Measurements from ENCODE around the gene SFT2D2. TPM values are rescaled to one million over a fixed set of nuclear protein-coding genes. Genes with fewer than 3 reads are reported as not detected.

Gene SFT2D2
- total RNA-seq, 1 donor from 2014 or later: 87.6 TPM

DNA sequence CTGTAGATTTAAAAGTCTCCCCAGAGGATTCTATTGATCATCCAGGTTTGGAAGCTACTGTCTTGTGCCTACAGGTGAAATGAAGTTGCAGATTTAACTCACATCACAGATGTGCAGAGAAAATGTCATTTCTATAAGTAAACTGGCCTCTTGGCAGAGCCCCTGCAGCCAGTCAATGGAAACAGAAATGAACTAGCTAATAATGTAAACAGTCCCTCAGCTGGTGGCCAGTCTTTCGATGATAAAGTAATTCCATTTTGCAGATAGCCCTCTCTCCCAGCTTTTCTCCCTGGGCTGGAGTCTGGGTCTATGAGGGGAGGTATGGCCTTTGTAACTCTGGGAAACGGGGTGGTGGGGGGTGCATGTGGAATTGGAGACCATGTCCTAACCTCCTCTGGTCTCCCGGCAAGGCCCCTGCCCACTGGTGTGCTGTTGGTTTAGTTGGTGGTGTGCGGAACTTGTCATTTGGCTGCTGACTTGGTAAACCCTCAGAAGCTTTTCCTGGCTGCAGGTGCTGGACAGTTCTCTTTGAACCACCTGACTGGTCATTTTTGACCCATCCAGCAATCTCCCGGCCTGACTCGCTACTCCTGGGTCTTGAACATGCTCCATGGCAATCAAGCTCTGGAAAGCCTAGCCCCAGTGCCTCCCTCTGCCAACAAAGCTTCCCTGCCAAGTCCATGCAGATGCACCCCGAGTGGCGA lies 69.8 kb downstream of the SFT2D2 start:
- Histone ChIP-seq H3K9me3 (no peaks in the 10 kb centered on the region), H3K4me1 (no peaks in the 10 kb centered on the region), H3K27me3 (no peaks in the 10 kb centered on the region), H3K36me3 (no peaks in the 10 kb centered on the region), H3K4me3 (no peak overlapping the region), H3K27ac (no peak overlapping the region)
- ATAC-seq (no peak), DNase-seq (no peak)
- intact Hi-C loops (cut with DNase I): no loop called here
- TF ChIP-seq, protein P1, sequence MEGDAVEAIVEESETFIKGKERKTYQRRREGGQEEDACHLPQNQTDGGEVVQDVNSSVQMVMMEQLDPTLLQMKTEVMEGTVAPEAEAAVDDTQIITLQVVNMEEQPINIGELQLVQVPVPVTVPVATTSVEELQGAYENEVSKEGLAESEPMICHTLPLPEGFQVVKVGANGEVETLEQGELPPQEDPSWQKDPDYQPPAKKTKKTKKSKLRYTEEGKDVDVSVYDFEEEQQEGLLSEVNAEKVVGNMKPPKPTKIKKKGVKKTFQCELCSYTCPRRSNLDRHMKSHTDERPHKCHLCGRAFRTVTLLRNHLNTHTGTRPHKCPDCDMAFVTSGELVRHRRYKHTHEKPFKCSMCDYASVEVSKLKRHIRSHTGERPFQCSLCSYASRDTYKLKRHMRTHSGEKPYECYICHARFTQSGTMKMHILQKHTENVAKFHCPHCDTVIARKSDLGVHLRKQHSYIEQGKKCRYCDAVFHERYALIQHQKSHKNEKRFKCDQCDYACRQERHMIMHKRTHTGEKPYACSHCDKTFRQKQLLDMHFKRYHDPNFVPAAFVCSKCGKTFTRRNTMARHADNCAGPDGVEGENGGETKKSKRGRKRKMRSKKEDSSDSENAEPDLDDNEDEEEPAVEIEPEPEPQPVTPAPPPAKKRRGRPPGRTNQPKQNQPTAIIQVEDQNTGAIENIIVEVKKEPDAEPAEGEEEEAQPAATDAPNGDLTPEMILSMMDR (IDR thresholded peaks at IDR 0.05): no peak

DNA sequence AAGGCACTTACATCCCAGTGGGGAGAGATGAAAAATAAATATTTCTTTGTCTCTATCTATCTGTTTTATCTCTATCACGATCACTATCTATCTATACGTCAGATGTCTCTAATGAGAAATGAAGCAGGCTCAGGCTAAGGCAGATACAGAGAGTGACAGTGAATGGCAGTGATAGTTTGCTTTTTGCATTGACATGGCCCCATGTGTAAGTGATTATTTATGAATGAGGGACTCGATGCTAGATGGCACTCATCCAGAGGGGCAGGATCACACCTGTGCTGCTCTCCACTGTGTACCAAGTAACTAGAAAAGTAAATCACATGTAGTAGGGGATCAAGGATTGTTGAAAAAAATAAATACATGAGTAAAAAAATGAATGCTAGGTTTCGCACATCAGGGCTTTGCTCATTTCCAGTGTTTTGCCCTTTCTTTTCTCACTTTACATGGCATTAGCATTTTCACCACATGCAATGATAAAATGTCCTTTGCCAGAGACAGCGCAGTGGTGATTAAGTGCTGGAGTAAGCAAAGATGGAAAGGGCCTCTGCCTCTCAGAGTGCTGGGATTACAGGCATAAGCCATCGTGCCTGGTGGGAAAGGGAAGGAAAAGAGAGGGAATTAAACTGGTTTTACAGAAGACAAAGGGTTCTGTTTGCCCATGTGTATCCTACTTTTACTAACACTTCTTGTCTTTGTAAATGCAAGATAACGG lies 71.4 kb downstream of the SFT2D2 start:
- H3K27me3 ChIP-seq: no peaks in the 10 kb centered on the region
- DNase-seq (no peak), ATAC-seq (no peak)
- intact Hi-C loops (cut with DNase I): no loop called here
- no peak overlapping the region for H3K27ac ChIP-seq
- no peaks in the 10 kb centered on the region for H3K4me1 ChIP-seq
- no peaks in the 10 kb centered on the region for H3K9me3 ChIP-seq
- no peak overlapping the region for H3K4me3 ChIP-seq
- TF ChIP-seq, protein P1 (IDR thresholded peaks at IDR 0.05): no peak
- H3K36me3 ChIP-seq: no peaks in the 10 kb centered on the region

DNA sequence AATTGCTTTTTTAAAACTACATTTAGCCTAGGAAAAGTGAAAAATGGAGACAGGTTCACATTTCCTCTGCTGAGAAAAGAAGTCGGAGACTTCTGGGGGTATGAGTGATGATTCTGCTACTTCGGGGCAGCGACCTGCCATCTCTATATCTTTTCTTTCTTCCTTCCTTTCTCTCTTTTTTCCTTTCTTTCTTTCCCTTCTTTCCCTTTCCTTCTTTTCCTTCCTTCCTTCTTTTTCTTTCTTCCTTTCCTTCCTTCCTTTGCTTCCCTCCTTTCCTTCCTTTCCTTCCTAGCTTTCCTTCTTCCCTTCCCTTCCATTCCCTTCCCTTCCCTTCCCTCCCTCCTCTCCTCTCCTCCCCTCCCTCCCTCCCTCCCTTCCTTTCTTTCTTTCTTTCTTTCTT lies 72.6 kb downstream of the SFT2D2 start:
- ATAC-seq: no peak
- no peaks in the 10 kb centered on the region for H3K4me1 ChIP-seq
- TF ChIP-seq, protein P1 (IDR thresholded peaks at IDR 0.05): no peak

DNA sequence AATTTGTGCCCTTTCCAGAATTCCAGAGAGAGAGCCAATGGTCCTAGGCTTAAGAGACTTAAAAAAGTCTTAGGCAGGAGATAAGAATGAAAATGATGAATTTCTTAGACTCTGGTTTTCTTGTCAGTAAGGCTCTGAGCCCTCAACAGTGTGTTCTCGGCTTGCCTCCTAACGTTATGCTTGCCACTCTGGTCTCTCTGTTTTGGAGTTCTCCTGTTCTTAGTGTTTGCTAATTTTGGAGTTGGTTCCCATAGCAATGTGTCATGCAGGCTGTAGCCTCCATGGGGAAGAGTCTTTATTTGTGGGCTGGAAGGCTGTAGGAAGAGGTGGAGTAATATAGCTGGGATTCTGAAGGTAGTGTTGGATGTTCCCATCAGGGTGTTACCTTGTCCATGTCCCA lies 74.8 kb downstream of the SFT2D2 start:
- intact Hi-C loops (cut with DNase I): no loop called here
- no peak for DNase-seq
- ATAC-seq: no peak
- TF ChIP-seq, protein P1 (IDR thresholded peaks at IDR 0.05): no peak
- H3K27ac ChIP-seq: no peak overlapping the region
- no peaks in the 10 kb centered on the region for H3K27me3 ChIP-seq
- H3K4me3 ChIP-seq: no peak overlapping the region
- no peaks in the 10 kb centered on the region for H3K36me3 ChIP-seq
- no peaks in the 10 kb centered on the region for H3K9me3 ChIP-seq
- H3K4me1 ChIP-seq: no peaks in the 10 kb centered on the region

More for the DNA sequence above, 72.6 kb downstream of the SFT2D2 start:
- Histone ChIP-seq H3K9me3 (no peaks in the 10 kb centered on the region), H3K4me3 (no peak overlapping the region), H3K27ac (no peak overlapping the region), H3K36me3 (no peaks in the 10 kb centered on the region), H3K27me3 (no peaks in the 10 kb centered on the region)
- intact Hi-C loops (cut with DNase I): no loop called here
- no peak for DNase-seq

DNA sequence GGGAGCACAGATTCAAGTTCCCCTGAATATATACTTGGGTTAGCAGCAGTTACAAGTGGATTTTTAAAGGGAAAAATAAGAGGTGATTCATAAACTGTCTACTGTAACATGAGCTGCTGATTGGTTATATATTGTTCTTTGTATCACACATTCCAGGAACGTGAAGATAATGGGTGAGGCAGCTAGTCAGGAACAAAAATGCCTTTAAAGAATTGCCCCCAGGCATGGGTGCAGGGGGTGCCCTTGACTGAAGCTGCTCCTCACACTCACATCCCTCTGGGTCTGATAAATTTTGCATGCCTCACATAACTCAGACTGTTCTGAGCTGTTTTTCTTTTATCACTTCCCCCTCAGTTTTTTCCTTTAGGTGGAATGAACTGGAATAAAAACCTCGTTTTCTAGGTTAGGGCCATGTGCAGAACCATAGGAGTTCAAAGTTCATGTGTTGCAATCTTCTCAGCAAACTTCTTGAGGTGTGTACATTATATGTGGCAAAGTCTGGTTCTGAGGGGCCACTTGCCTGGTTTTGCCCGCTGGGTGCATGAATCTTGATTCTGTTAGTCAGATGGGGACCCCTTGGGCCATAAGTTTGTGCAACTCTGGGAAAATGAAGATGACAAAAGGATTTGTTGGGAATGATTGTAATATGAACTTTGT lies 76.0 kb downstream of the SFT2D2 start:
- Histone ChIP-seq H3K4me3 (no peak overlapping the region), H3K27me3 (no peaks in the 10 kb centered on the region), H3K36me3 (no peaks in the 10 kb centered on the region), H3K9me3 (no peaks in the 10 kb centered on the region), H3K4me1 (no peaks in the 10 kb centered on the region), H3K27ac (no peak overlapping the region)
- intact Hi-C loops (cut with DNase I): no loop called here
- TF ChIP-seq, protein P1 (IDR thresholded peaks at IDR 0.05): no peak
- no peak for DNase-seq
- no peak for ATAC-seq

Other genes starting within 250 kb of the SFT2D2 start
- gene GPR161, start 89.1 kb upstream of the SFT2D2 start, total RNA-seq: 14.5 TPM
- gene TIPRL, start 47.0 kb upstream of the SFT2D2 start, total RNA-seq: 26.9 TPM
- gene TBX19, start 54.9 kb downstream of the SFT2D2 start, total RNA-seq: 3.5 TPM

Data from upper lobe of right lung (tissue), 1 donor.